ENCODE results near the gene NCAM1.

DNA sequence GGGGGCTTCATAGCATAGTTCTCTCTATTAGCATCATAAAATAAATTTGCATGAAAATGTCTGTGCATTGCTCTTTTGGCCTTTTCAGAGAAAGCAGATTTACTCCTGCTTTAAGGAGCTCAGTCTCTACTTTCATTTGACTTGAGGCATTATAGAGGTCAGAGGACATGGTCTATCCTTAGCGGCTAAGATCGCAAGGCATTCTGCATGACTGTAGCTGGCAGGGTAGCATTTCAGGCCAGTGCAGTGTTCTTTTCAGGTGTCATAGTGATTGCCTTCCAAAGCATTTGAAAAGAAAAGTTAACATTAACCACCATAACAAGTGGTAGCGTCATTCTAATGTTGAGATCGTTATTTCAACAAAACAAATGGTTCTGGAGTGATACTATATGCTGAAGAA, 126.5 kb downstream of the NCAM1 start:
- TF ChIP-seq, protein P1, sequence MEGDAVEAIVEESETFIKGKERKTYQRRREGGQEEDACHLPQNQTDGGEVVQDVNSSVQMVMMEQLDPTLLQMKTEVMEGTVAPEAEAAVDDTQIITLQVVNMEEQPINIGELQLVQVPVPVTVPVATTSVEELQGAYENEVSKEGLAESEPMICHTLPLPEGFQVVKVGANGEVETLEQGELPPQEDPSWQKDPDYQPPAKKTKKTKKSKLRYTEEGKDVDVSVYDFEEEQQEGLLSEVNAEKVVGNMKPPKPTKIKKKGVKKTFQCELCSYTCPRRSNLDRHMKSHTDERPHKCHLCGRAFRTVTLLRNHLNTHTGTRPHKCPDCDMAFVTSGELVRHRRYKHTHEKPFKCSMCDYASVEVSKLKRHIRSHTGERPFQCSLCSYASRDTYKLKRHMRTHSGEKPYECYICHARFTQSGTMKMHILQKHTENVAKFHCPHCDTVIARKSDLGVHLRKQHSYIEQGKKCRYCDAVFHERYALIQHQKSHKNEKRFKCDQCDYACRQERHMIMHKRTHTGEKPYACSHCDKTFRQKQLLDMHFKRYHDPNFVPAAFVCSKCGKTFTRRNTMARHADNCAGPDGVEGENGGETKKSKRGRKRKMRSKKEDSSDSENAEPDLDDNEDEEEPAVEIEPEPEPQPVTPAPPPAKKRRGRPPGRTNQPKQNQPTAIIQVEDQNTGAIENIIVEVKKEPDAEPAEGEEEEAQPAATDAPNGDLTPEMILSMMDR (IDR thresholded peaks at IDR 0.05): no peak
- no peak for TF ChIP-seq POLR2A (IDR thresholded peaks at IDR 0.05)

Data from thyroid gland (tissue), 4 donors.